GM12878 (cell line): ENCODE data around the gene FAM193A. TPM values are rescaled to one million over a fixed set of nuclear protein-coding genes. Genes with fewer than 3 reads are reported as not detected.

Experiments used
- ATAC-seq: fragments of 200-7000 bp; cut with Tn5 transposase; 3 replicates; pipeline ENCODE4 v1.9.1; 2020; ENCODE audit warnings: mild to moderate bottlenecking, moderate library complexity
- BruUV-seq: library from RNA; stranded (reverse); fragments of 400-500 nt; replicated peaks from 2 replicates; lab custom pipeline; 2021; lab: Mats Ljungman, UMichigan
- CTCF ChIA-PET: fragments of 300-600 bp; sonication (Branson Sonifier 250); formaldehyde crosslinking; extraction: SDS; loops from one replicate; lab custom pipeline; 2021; ENCODE audit warnings: inconsistent platforms; lab: Yijun Ruan, JAX
- POLR2A ChIA-PET: fragments of 350-600 bp; formaldehyde crosslinking; extraction: SDS; loops from one replicate; lab custom pipeline; 2021; ENCODE audit warnings: inconsistent platforms; lab: Charles Lee
- RAD21 ChIA-PET: fragments of 300-600 bp; sonication (Branson Sonifier 250); formaldehyde crosslinking; loops from one replicate; lab custom pipeline; 2023; ENCODE audit warnings: antibody characterized with exemption; ENCODE audit not compliant: unreplicated experiment; lab: Charles Lee
- SMC1A ChIA-PET: fragments of 300-600 bp; sonication (Branson Sonifier 250); formaldehyde crosslinking; loops from one replicate; lab custom pipeline; 2023; ENCODE audit not compliant: unreplicated experiment, uncharacterized antibody; lab: Charles Lee
- DNase-seq: peaks from one replicate; pipeline ENCODE4 v3.0.0-alpha.2; 2011; ENCODE audit warnings: low read depth, low spot score
- FAIRE-seq: peaks from 3 replicates; lab custom pipeline; 2011; peaks lifted over from hg19 to GRCh38; lab: Jason Lieb, UNC
- H2AFZ ChIP-seq: 2 replicates; pipeline ENCODE4 v1.6.0; 2011; ENCODE audit warnings: low read depth, low read length, control low read depth; ENCODE audit not compliant: control insufficient read depth
- H3K27ac ChIP-seq: 2 replicates; pipeline ENCODE4 v1.5.1; 2011; ENCODE audit warnings: control low read depth; ENCODE audit not compliant: control insufficient read depth, insufficient read depth
- H3K27me3 ChIP-seq, 2 experiments: replicated peaks in 1 of 2; 2 replicates each; pipeline versions ENCODE4 v1.6.0 to v1.6.1; 2011; ENCODE audit warnings: low read length in 1 of 2; ENCODE audit not compliant: control insufficient read depth in 2 of 2, insufficient read depth in 2 of 2
- H3K36me3 ChIP-seq, 2 experiments: 2 replicates each; pipeline ENCODE4 v1.5.1; 2011; ENCODE audit warnings: low read length in 1 of 2; ENCODE audit not compliant: control insufficient read depth in 2 of 2, insufficient read depth in 2 of 2
- H3K4me1 ChIP-seq: 2 replicates; pipeline ENCODE4 v1.6.1; 2011; ENCODE audit warnings: mild to moderate bottlenecking, low read length, moderate library complexity, mixed read lengths; ENCODE audit not compliant: control insufficient read depth, insufficient read depth
- H3K4me2 ChIP-seq: 2 replicates; pipeline ENCODE4 v1.6.0; 2011; ENCODE audit warnings: control low read depth; ENCODE audit not compliant: control insufficient read depth, insufficient read depth
- H3K4me3 ChIP-seq: fragments of 200-600 bp; sonication (generic); 2 replicates; pipeline ENCODE4 v1.5.1; 2016
- H3K79me2 ChIP-seq: 2 replicates; pipeline ENCODE4 v1.6.0; 2011; ENCODE audit warnings: low read length; ENCODE audit not compliant: control insufficient read depth, insufficient read depth
- H3K9ac ChIP-seq: 2 replicates; pipeline ENCODE4 v1.8.0; 2011; ENCODE audit warnings: low read length, control low read depth, mixed read lengths; ENCODE audit not compliant: control insufficient read depth, insufficient read depth
- H3K9me3 ChIP-seq: replicated peaks from 3 replicates; pipeline ENCODE4 v1.5.1; 2011; ENCODE audit warnings: mild to moderate bottlenecking, low read length; ENCODE audit not compliant: control insufficient read depth, insufficient read depth
- H4K20me1 ChIP-seq: 2 replicates; pipeline ENCODE4 v1.6.0; 2011; ENCODE audit not compliant: control insufficient read depth, insufficient read depth
- CTCF ChIP-seq, 3 experiments: IDR thresholded peaks in 2 of 3; conservative IDR thresholded peaks in 1 of 3; 2 replicates each; pipeline ENCODE4 v1.5.1; 2011; ENCODE audit warnings: low read depth in 3 of 3, low read length in 3 of 3, mild to moderate bottlenecking in 3 of 3, control low read depth in 2 of 3, moderate library complexity in 2 of 3, inconsistent platforms in 1 of 3, mixed read lengths in 1 of 3; ENCODE audit not compliant: control insufficient read depth in 2 of 3, insufficient read depth in 1 of 3; ENCODE audit errors: extremely low read depth in 1 of 3
- ELK1 ChIP-seq: IDR thresholded peaks from 2 replicates; pipeline ENCODE4 v1.6.1; 2012; ENCODE audit warnings: low read depth, low read length, improper control_type of control experiment
- IKZF2 ChIP-seq, 2 experiments: fragments of 450-650 bp; IDR thresholded peaks; 2 replicates each; pipeline ENCODE4 v1.6.1; 2017; ENCODE audit warnings: mild to moderate bottlenecking in 2 of 2, moderate library complexity in 2 of 2
- PKNOX1 ChIP-seq: fragments of 450-650 bp; IDR thresholded peaks from 2 replicates; pipeline ENCODE4 v1.6.1; 2016; ENCODE audit warnings: mild to moderate bottlenecking
- POU2F2 ChIP-seq: IDR thresholded peaks from 3 replicates; pipeline ENCODE4 v1.6.1; 2011; ENCODE audit warnings: low read depth, mild to moderate bottlenecking, low read length, borderline replicate concordance
- SMC3 ChIP-seq: IDR thresholded peaks from 2 replicates; pipeline ENCODE4 v1.6.1; 2011; ENCODE audit warnings: low read length, improper control_type of control experiment, borderline replicate concordance
- TARDBP ChIP-seq: IDR thresholded peaks from 2 replicates; pipeline ENCODE4 v1.6.1; 2016; ENCODE audit warnings: borderline replicate concordance
- TCF12 ChIP-seq: IDR thresholded peaks from 2 replicates; pipeline ENCODE4 v1.6.1; 2011; ENCODE audit warnings: low read depth, mild to moderate bottlenecking, low read length
- USF2 ChIP-seq: IDR thresholded peaks from 2 replicates; pipeline ENCODE4 v1.6.1; 2011; ENCODE audit warnings: low read depth, low read length, improper control_type of control experiment, borderline replicate concordance
- WGBS: methylation state at CpG from one replicate; pipeline ENCODE4 v1.1.6; 2016; ENCODE audit warnings: low lambda C conversion rate; ENCODE audit not compliant: insufficient replicate concordance, insufficient coverage; ENCODE audit errors: missing lambda C conversion rate; 5-methylcytosine and 5-hydroxymethylcytosine counted together
- in situ Hi-C: fragments of 300-500 bp; cut with MboI; formaldehyde crosslinking; loops from 9 replicates; pipeline ENCODE4 v1.14.3; 2018; ENCODE audit warnings: mixed read lengths
- intact Hi-C: fragments of 100-400 bp; cut with micrococcal nuclease; formaldehyde crosslinking; loops from one replicate; pipeline ENCODE4 v1.14.2; 2022; ENCODE audit not compliant: unreplicated experiment
- polyA plus RNA-seq, 11 experiments: library from polyadenylated mRNA; depleted of rRNA in 4 of 11; unstranded in 6 of 11; stranded (reverse) in 5 of 11; fragments of >200 nt; fragmentation: Nextera tagmentation in 4 of 11; fragmentation: Illumina TruSeq in 1 of 11; extraction: Ambion mirVana in 4 of 11; extraction: Trizol in 1 of 11; gene quantifications; 1 replicate in 1 of 11; 2 replicates in 10 of 11; pipeline versions ENCODE4 v1.2.1 to v1.2.3, GENCODE V29; 2011 to 2016; ENCODE audit warnings: inconsistent platforms in 2 of 11, missing spikeins in 2 of 11, low read depth in 1 of 11
- total RNA-seq, 4 experiments: library from RNA; depleted of rRNA in 3 of 4; stranded (reverse); fragments of >200 nt in 3 of 4; fragmentation: Illumina TruSeq in 1 of 4; extraction: Trizol in 1 of 4; gene quantifications; 2 replicates each; pipeline versions ENCODE4 v1.2.1 to v1.2.3, GENCODE V29; 2013 to 2021
- TF ChIP-seq, protein P1 (sequence below): IDR thresholded peaks from 2 replicates; pipeline ENCODE4 v1.6.1; 2012; ENCODE audit warnings: low read depth, low read length, improper control_type of control experiment
- TF ChIP-seq, protein P2 (sequence below): fragments of 450-650 bp; IDR thresholded peaks from 2 replicates; pipeline ENCODE4 v1.6.1; 2018; ENCODE audit warnings: mild to moderate bottlenecking, low read depth, moderate library complexity; ENCODE audit not compliant: partially characterized antibody

The FAM193A gene
- total and polyA plus RNA-seq, 10 of the 15 experiments (the other 5 are each of a cell fraction or from before 2014, with no cell fraction given), result 0.52 to 23.3 (median 7.4) TPM

GRCh38 chr4:2560167-2560566, 23.7 kb downstream of the FAM193A start:
- SMC1A ChIA-PET, result no interaction called here
- intact Hi-C loops, result no loop called here
- POLR2A ChIA-PET, result no interaction called here
- no peaks in the 10 kb centered on the region for H3K27me3 ChIP-seq
- WGBS, result 97% methylated on average over 11 of the region's 12 CpGs
- H3K27ac ChIP-seq, result no peak overlapping the region
- DNase-seq (no peak), ATAC-seq (no peak), FAIRE-seq (no peak)
- CTCF ChIA-PET, result no interaction called here
- no peaks in the 10 kb centered on the region for H3K4me1 ChIP-seq
- no peak overlapping the region for H3K4me3 ChIP-seq
- peaks cover 4 to 8% of the 10 kb centered on the region in 2 experiments for H3K36me3 ChIP-seq
- H3K4me2 ChIP-seq, result no peak overlapping the region
- no peaks in the 10 kb centered on the region for H3K9me3 ChIP-seq
- RAD21 ChIA-PET, result no interaction called here
- in situ Hi-C loops, result no loop called here
- H3K9ac ChIP-seq, result no peak overlapping the region
- no peaks in the 10 kb centered on the region; the same call in 1 of the 2 replicates for H4K20me1 ChIP-seq
- no peak overlapping the region for H2AFZ ChIP-seq
- H3K79me2 ChIP-seq, result peaks cover 54% of the 10 kb centered on the region
- BruUV-seq, result no TSS peak
- TF ChIP-seq, protein P1, sequence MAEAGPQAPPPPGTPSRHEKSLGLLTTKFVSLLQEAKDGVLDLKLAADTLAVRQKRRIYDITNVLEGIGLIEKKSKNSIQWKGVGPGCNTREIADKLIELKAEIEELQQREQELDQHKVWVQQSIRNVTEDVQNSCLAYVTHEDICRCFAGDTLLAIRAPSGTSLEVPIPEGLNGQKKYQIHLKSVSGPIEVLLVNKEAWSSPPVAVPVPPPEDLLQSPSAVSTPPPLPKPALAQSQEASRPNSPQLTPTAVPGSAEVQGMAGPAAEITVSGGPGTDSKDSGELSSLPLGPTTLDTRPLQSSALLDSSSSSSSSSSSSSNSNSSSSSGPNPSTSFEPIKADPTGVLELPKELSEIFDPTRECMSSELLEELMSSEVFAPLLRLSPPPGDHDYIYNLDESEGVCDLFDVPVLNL, result no peak
- TF ChIP-seq IKZF2 (IDR thresholded peaks at IDR 0.05), result no peak
- no peak for TF ChIP-seq CTCF (IDR thresholded peaks at IDR 0.05 in 2 of 3, conservative IDR thresholded peaks at IDR 0.05 in 1 of 3; ENCODE audit: control insufficient read depth in 2 of 3, extremely low read depth in 1 of 3, insufficient read depth in 1 of 3, low read depth in 3 of 3, low read length in 3 of 3)
- TF ChIP-seq USF2, result no peak
- no peak for TF ChIP-seq ELK1
- no peak for TF ChIP-seq TCF12
- no peak for TF ChIP-seq SMC3
- TF ChIP-seq, protein P2, sequence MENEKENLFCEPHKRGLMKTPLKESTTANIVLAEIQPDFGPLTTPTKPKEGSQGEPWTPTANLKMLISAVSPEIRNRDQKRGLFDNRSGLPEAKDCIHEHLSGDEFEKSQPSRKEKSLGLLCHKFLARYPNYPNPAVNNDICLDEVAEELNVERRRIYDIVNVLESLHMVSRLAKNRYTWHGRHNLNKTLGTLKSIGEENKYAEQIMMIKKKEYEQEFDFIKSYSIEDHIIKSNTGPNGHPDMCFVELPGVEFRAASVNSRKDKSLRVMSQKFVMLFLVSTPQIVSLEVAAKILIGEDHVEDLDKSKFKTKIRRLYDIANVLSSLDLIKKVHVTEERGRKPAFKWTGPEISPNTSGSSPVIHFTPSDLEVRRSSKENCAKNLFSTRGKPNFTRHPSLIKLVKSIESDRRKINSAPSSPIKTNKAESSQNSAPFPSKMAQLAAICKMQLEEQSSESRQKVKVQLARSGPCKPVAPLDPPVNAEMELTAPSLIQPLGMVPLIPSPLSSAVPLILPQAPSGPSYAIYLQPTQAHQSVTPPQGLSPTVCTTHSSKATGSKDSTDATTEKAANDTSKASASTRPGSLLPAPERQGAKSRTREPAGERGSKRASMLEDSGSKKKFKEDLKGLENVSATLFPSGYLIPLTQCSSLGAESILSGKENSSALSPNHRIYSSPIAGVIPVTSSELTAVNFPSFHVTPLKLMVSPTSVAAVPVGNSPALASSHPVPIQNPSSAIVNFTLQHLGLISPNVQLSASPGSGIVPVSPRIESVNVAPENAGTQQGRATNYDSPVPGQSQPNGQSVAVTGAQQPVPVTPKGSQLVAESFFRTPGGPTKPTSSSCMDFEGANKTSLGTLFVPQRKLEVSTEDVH, result no peak
- no peak for TF ChIP-seq TARDBP
- no peak for TF ChIP-seq PKNOX1
- no peak for TF ChIP-seq POU2F2
